Measurements from ENCODE around the gene SRSF3. TPM values are rescaled to one million over a fixed set of nuclear protein-coding genes. Genes with fewer than 3 reads are reported as not detected.
"Not testable (repeated sequence)": the region's sequence is repeated elsewhere in the genome, so short reads cannot be mapped to it uniquely, and the experiment has no call there.

Gene SRSF3
- total RNA-seq, 3 donors from 2014 or later, result 163 to 425 (median 276) TPM

- Histone ChIP-seq H3K27me3 (no peaks in the 10 kb centered on the region), H3K4me1 (peaks cover 6 to 29% of the 10 kb centered on the region in 2 donors), H3K4me3 (peak overlapping the region; percentile 12 to 73 (median 72)), H3K36me3 (peaks cover 13% of the 10 kb centered on the region), H3K9me3 (no peaks in the 10 kb centered on the region), H3K27ac (peak overlapping the region; percentile 27 to 100)
- TF ChIP-seq POLR2AphosphoS5 (IDR thresholded peaks at IDR 0.05), result peak in 1 of 3 donors; percentile 67
- TF ChIP-seq POLR2A (IDR thresholded peaks at IDR 0.05), result no peak
- peak; percentile 40 to 50 for DNase-seq (ENCODE audit: low spot score in 2 of 2)
- intact Hi-C loops (cut with DNase I; ENCODE audit: low total_unique reads), result no loop called here
Observed at GRCh38 chr6:36599791-36600209, 5.6 kb downstream of the SRSF3 start.

- Histone ChIP-seq H3K4me1 (peaks cover 8 to 29% of the 10 kb centered on the region in 2 donors), H3K9me3 (no peaks in the 10 kb centered on the region), H3K36me3 (peaks cover 13% of the 10 kb centered on the region), H3K4me3 (peak overlapping the region in 2 of 3 donors; percentile 72 to 73), H3K27me3 (no peaks in the 10 kb centered on the region), H3K27ac (peak overlapping the region in 1 of 2 donors; percentile 100)
- DNase-seq (ENCODE audit: low spot score in 2 of 2), result no peak
- intact Hi-C loops (cut with DNase I; ENCODE audit: low total_unique reads), result no loop called here
- TF ChIP-seq CTCF (IDR thresholded peaks at IDR 0.05) (no peak), POLR2A (IDR thresholded peaks at IDR 0.05) (no peak), POLR2AphosphoS5 (IDR thresholded peaks at IDR 0.05) (no peak)
Observed at GRCh38 chr6:36600564-36601146, 6.5 kb downstream of the SRSF3 start.

GRCh38 chr6:36601818-36602217 is 7.7 kb downstream of the SRSF3 start:
- DNase-seq (ENCODE audit: low spot score in 2 of 2); H3K9me3 ChIP-seq; H3K27me3 ChIP-seq; intact Hi-C loops (cut with DNase I; ENCODE audit: low total_unique reads); H3K4me3 ChIP-seq: not testable (repeated sequence)
- H3K36me3 ChIP-seq, result peaks cover 13% of the 10 kb centered on the region
- peak overlapping the region in 1 of 2 donors; percentile 42 for H3K27ac ChIP-seq
- H3K4me1 ChIP-seq, result peaks cover 8 to 33% of the 10 kb centered on the region in 2 donors

GRCh38 chr6:36603222-36604089 is 9.3 kb downstream of the SRSF3 start:
- no peak overlapping the region for H3K4me3 ChIP-seq
- H3K36me3 ChIP-seq, result peaks cover 13% of the 10 kb centered on the region
- intact Hi-C loops (cut with DNase I; ENCODE audit: low total_unique reads), result no loop called here
- no peaks in the 10 kb centered on the region for H3K9me3 ChIP-seq
- TF ChIP-seq POLR2A (IDR thresholded peaks at IDR 0.05) (no peak), POLR2AphosphoS5 (IDR thresholded peaks at IDR 0.05) (no peak), CTCF (IDR thresholded peaks at IDR 0.05) (no peak)
- DNase-seq (ENCODE audit: low spot score in 2 of 2), result no peak
- H3K27ac ChIP-seq, result peak overlapping the region in 1 of 2 donors; percentile 30
- no peaks in the 10 kb centered on the region for H3K27me3 ChIP-seq
- H3K4me1 ChIP-seq, result peaks cover 8 to 25% of the 10 kb centered on the region in 2 donors

GRCh38 chr6:36604090-36605060 is 10.2 kb downstream of the SRSF3 start:
- H3K4me3 ChIP-seq, result no peak overlapping the region
- peaks cover 13% of the 10 kb centered on the region for H3K36me3 ChIP-seq
- H3K4me1 ChIP-seq, result peaks cover 6 to 22% of the 10 kb centered on the region in 2 donors
- intact Hi-C loops (cut with DNase I; ENCODE audit: low total_unique reads), result no loop called here
- TF ChIP-seq CTCF (IDR thresholded peaks at IDR 0.05), result no peak
- no peak for TF ChIP-seq POLR2AphosphoS5 (IDR thresholded peaks at IDR 0.05)
- no peak for TF ChIP-seq POLR2A (IDR thresholded peaks at IDR 0.05)
- peak in 1 of 2 donors; percentile 14 for DNase-seq (ENCODE audit: low spot score in 2 of 2)
- H3K27me3 ChIP-seq, result no peaks in the 10 kb centered on the region
- H3K9me3 ChIP-seq, result no peaks in the 10 kb centered on the region
- H3K27ac ChIP-seq, result peak overlapping the region; percentile 1 to 30

Measured in breast epithelium (tissue), 4 donors.